GM19468 (cell line): ENCODE results near the gene INTS4.
"Not testable (repeated sequence)": the region's sequence is repeated elsewhere in the genome, so short reads cannot be mapped to it uniquely, and the experiment has no call there.

Experiments
- ATAC-seq: cut with Tn5 transposase; IDR thresholded peaks from one replicate; pipeline ENCODE4 v1.9.1; 2021; ENCODE audit warnings: mild to moderate bottlenecking, moderate library complexity, moderate number of reproducible peaks; ENCODE audit not compliant: unreplicated experiment; ENCODE audit errors: extremely low read depth

Gene INTS4

DNA sequence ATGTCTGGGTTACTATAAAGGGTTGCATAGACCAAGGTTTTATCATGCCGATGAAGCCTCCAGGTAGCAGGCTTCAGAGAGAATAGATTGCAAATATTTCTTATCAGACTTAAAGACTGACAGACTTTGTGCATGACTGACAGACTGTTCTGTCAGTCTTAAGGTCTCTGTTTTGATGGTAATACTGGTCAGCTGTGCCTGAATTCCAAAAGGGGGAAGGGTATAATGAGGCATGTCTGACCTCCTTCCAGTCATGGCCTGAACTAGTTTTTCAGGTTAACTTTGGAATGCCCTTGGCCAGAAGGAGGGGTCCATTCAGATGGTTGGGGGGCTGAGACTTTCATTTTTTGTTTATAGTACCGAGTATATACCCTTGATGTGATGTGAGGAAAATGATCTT is 33.3 kb upstream of the INTS4 start:
- no peak for ATAC-seq

GRCh38 chr11:78025378-78025777 is 30.9 kb upstream of the INTS4 start:
- no peak for ATAC-seq

- no peak for ATAC-seq
These were observed 29.0 kb upstream of the INTS4 start for GRCh38 chr11:78023426-78023825.

DNA sequence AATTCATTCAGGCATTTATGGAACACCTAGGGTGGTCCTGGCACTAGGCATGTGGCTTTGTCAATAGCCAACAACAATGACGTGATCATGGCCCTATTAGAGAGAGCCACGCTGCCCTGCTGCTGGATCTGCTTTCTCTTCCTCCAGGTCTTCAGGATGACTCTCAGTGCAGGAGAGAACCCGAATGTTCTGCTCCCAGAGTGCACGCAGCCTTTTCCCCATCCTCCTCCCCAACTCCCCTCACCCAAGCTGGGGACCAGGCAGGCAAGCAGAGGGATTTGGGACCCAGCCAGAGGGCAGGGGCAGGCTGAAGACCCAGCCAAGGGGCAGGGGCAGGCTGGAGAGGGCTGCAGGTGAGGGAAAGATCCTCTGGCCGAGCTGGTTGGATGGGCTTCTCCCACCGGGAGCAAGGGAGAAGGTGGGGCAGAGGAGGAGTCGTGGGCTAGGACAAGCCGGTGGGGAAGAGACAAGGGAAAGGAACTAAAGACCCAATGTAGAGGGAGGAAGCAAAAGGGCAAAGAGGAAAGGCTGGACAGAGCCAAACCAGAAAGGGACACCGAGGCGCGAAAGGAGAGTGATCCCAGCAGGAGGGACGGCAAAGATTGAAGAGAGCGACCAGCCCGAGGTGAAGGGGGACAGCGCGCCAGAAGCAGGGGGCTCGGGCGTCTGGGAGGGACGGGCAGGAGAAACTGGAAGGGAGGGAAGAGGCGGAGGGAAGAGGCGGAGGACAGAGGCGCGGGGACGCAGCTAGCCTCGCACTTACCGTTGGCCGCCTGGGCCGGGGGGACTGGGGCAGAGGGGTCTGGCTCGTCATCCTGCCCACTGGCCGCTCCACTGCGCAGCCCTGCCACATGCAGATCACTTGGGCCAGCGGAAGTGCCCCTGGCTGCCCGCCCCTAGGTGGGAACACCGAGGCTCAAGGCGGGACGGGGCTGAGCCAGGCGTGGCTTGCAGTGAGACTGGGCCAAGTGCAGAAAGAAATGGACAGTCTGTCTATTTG is 28.2 kb upstream of the INTS4 start, which contains the start of gene KCTD14:
TSS of gene KCTD14 (minus strand) at position 880 of the 1,000 bp plus-strand sequence. CDS start at position 853, 27 bp downstream.
- ATAC-seq, result no peak

- no peak for ATAC-seq
These were observed 27.1 kb upstream of the INTS4 start for GRCh38 chr11:78021611-78022010.

DNA sequence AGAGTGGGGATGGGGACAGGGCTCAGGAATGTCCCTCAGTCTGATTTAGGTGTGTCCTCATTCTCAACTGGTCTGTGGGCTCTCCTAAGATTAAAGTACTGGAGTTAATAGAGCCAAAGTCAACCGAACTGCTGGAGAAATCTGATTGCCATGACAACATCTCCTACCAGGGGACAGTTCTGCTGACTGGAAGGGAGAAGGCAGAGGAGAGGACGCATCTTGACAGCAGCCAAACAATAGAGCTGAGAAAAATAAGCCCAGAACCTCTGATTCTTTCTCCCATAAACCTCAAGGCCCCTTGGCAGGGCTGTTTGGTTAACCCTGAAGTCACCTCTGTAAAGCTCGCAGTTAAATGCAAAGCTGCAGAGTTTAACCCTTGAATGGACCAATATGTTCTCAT is 25.8 kb upstream of the INTS4 start:
- no peak for ATAC-seq

- ATAC-seq, result no peak
These were observed 25.3 kb upstream of the INTS4 start for GRCh38 chr11:78019808-78020207.

GRCh38 chr11:78015878-78016277 is 21.4 kb upstream of the INTS4 start:
- ATAC-seq, result no peak

DNA sequence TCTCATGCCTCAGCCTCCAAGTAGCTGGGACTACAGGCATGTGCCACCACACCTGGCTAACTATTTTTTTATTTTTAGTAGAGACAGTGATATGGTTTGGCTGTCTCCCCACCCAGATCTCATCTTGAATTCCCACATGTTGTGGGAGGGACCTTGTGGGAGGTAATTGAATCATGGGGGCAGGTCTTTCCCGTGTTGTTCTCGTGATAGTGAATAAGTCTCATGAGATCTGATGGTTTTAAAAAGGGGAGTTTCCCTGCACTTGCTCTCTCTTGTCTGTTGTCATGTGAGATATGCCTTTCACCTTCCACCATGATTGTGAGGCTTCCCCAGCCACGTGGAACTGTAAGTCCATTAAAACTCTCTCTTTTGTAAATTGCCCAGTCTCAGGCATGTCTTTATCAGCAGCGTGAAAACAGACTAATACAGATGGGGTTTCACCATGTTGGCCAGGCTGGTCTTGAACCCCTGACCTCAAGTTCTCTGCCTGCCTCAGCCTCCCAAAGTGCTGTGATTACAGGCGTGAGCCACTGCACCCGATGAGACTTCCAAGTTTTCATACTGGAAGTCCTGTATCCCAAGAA is 20.6 kb upstream of the INTS4 start:
- not testable (repeated sequence) for ATAC-seq

DNA sequence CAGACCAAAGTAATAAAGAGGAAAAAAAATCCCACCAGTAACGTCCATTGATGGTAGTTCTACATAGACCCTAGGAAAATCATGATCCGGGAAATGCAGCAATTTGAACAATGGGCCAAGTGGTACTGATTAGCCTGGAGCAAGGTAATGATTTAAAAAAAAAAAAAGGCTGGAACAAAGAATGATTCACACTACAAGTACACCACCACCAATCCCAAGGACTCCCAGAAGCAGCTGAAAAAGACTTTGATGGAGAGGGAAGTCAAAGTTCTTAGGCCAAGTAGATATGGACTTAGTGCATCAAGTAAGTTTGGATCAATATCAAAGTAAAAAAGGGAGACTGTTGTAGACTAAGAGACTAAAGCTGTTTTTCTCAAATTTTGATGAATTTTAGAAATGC is 16.8 kb upstream of the INTS4 start:
- no peak for ATAC-seq

DNA sequence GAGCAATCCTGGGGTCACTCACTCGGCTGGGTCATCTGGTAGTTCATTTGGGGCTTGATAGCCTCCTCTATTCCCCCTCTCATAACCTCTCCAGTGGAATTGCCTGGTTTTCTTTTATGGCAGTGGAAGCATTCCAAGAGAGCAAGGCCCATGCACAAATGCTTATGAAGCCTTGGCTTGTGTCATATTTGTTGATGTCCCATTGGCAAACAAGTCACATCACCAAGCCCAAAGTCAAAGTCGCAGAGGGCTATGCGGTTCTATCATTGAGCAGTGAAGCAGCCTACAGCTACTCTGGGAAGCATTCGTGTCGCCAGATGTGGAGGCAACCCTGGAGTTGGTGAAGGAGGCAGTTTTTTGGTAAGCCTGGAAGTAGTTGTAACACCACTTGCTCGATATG is 16.3 kb upstream of the INTS4 start:
- no peak for ATAC-seq

DNA sequence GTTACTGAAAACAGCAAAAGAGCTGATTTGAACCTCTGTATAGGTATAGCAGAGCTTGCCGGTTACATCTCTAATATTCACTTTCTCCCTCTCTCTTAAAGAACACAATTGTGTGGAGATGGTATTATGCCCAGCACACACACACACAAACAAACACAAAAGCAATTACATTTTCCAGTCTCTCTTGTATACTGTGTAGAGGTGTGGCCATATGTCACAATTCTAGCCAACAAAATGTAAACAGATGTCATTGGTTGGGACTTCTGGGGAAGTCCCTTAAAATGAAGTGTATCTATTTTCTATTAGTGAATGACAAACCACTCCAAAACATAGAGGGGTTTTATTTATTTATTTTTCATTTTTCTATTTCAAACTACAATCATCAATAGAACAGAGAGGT is 15.8 kb upstream of the INTS4 start:
- ATAC-seq, result no peak

DNA sequence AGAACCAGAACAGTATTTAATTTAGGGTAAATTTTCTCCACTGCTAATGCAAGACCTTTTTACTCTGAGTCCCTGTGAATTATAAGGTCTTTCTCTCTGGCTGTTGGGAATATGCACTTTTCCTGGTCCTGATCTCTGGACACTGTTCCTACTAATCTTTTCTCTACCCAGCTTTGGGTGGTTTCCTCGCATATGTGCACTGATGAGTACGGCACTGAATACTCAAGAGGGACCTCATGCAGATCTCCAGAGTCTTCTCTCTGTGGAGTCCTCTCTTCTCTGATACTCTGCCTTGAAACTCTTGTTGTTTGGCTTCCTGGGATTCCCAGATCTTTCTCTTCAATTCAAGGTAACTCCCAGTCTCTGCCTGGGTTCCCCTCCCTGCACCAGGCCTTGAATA is 14.6 kb upstream of the INTS4 start:
- no peak for ATAC-seq

- ATAC-seq, result no peak
These were observed 5.7 kb upstream of the INTS4 start for GRCh38 chr11:78000193-78000592.

- ATAC-seq, result no peak
These were observed 5.1 kb upstream of the INTS4 start for GRCh38 chr11:77999446-78000030.

- no peak for ATAC-seq
These were observed 566 bp downstream of the INTS4 start for GRCh38 chr11:77993902-77994301.

GRCh38 chr11:77990981-77991380 is 3.5 kb downstream of the INTS4 start:
- ATAC-seq, result no peak

DNA sequence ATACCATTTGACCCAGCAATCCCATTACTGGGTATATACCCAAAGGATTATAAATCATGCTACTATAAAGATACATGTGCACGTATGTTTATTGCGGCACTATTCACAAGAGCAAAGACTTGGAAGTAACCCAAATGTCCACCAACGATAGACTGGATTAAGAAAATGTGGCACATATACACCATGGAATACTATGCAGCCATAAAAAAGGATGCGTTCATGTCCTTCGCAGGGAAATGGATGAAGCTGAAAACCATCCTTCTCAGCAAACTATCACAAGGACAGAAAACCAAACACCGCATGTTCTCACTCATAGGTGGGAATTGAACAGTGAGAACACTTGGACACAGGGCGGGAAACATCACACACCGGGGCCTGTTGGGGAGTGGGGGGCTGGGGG is 8.0 kb downstream of the INTS4 start:
- ATAC-seq, result not testable (repeated sequence)

DNA sequence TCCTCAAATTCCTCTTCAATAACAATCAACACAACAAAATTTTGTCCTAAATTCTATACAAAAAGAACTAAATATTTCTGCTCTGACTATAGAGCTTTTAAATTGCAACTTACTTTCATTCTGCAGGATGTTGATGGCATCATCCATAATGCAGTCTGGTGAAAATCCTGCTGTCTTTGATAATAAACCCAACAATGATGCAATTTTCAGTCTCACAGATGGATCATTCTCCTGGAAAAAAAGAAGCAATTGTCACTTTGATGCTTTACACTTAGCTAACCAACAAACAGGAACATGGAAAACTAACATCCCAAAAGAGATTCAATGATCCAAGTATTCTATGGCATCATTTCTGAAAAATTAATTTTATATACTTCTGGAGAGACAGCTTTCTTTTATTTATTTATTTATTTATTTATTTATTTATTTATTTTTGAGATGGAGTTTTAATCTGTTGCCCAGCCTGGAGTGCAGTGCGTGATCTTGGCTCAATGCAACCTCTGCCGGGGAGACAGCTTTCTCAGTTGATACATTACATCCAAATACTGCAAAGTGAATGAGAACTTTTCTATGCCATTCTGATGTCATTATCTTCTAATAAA is 13.0 kb downstream of the INTS4 start:
- no peak for ATAC-seq

DNA sequence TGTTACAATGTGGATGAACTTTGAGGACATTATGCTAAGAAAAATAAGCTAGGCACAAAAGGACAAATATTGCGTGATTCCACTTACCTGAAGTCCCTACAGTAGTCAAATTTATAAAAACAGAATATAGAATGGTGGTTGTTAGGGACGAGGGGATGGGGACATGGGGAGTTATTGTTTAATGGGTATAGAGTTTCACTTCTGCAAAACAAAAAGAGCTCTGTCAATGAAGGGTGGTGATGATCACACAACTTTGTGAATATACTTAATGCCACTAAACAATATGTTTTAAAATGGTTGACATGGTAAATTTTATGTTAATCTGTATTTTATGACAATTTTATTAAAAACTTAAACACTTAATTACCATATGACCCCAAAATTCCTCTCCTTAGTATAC is 26.1 kb downstream of the INTS4 start:
- no peak for ATAC-seq

DNA sequence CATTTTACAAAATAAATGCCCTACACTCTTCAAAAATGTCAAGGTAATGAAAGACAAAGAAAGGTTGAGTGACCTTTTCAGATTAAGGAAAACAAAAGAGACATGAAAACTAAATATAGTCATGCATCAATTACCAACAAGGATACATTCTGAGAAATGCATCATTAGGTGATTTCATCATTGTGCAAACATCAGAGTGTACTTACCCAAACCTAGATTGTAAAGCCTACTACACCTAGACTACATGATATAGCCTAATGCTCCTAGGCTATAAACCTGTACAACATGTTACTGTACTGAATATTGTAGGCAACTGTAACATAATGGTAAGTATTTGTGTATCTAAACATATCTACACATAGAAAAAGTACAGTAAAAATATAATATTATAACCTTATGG is 26.7 kb downstream of the INTS4 start:
- ATAC-seq, result no peak
